Measurements from ENCODE around the gene PSKH1. TPM values are rescaled to one million over a fixed set of nuclear protein-coding genes. Genes with fewer than 3 reads are reported as not detected.

Gene PSKH1
- total RNA-seq, 1 donor from 2014 or later, result 9.9 TPM

- H3K4me3 ChIP-seq (ENCODE audit: low read length in 3 of 3), result no peak overlapping the region
- H3K27me3 ChIP-seq (ENCODE audit: control insufficient read depth in 3 of 3, insufficient read depth in 3 of 3, low read length in 3 of 3), result no peaks in the 10 kb centered on the region
- H3K27ac ChIP-seq (ENCODE audit: low read depth, low read length), result peak overlapping the region; percentile 98
- H3K36me3 ChIP-seq (ENCODE audit: control insufficient read depth in 3 of 3, insufficient read depth in 3 of 3, low read length in 3 of 3), result peaks cover 10 to 31% (median 18%) of the 10 kb centered on the region in 3 donors
- peaks cover 48 to 54% (median 50%) of the 10 kb centered on the region in 3 donors for H3K4me1 ChIP-seq (ENCODE audit: control insufficient read depth in 3 of 3, insufficient read depth in 3 of 3, low read length in 3 of 3)
- no peaks in the 10 kb centered on the region for H3K9me3 ChIP-seq (ENCODE audit: control insufficient read depth in 3 of 3, low read length in 3 of 3)
- H3K9ac ChIP-seq (ENCODE audit: low read depth in 1 of 3, low read length in 3 of 3), result no peak overlapping the region
These were observed 28.5 kb upstream of the PSKH1 start for GRCh38 chr16:67864594-67864993.

GRCh38 chr16:67865318-67865717, 27.7 kb upstream of the PSKH1 start:
- Histone ChIP-seq H3K4me1 (ENCODE audit: control insufficient read depth in 3 of 3, insufficient read depth in 3 of 3, low read length in 3 of 3) (peaks cover 48 to 52% (median 48%) of the 10 kb centered on the region in 3 donors), H3K36me3 (ENCODE audit: control insufficient read depth in 3 of 3, insufficient read depth in 3 of 3, low read length in 3 of 3) (peaks cover 16 to 37% (median 25%) of the 10 kb centered on the region in 3 donors), H3K9ac (ENCODE audit: low read depth in 1 of 3, low read length in 3 of 3) (no peak overlapping the region), H3K9me3 (ENCODE audit: control insufficient read depth in 3 of 3, low read length in 3 of 3) (no peaks in the 10 kb centered on the region), H3K4me3 (ENCODE audit: low read length in 3 of 3) (no peak overlapping the region), H3K27me3 (ENCODE audit: control insufficient read depth in 3 of 3, insufficient read depth in 3 of 3, low read length in 3 of 3) (no peaks in the 10 kb centered on the region), H3K27ac (ENCODE audit: low read depth, low read length) (peak overlapping the region; percentile 98)

DNA sequence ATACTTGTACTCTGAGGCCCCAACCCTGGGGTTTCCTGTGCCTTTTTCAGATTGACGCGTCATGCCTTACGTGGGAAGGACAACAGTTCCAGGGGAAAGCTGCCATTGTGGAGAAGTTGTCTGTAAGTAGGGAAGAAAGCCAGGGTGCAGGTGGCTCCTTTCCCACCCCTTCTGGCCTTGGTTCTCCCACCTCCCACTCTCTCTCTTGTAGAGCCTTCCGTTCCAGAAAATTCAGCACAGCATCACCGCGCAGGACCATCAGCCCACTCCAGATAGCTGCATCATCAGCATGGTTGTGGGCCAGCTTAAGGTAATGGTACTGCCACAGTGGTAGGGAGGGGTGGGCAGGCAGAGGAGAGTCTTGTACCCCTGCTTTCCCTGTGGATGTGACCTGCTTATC, 24.8 kb upstream of the PSKH1 start:
- Histone ChIP-seq H3K27me3 (ENCODE audit: control insufficient read depth in 3 of 3, insufficient read depth in 3 of 3, low read length in 3 of 3) (no peaks in the 10 kb centered on the region), H3K4me3 (ENCODE audit: low read length in 3 of 3) (no peak overlapping the region), H3K9ac (ENCODE audit: low read depth in 1 of 3, low read length in 3 of 3) (peak overlapping the region in 1 of 3 donors; percentile 16), H3K9me3 (ENCODE audit: control insufficient read depth in 3 of 3, low read length in 3 of 3) (no peaks in the 10 kb centered on the region), H3K4me1 (ENCODE audit: control insufficient read depth in 3 of 3, insufficient read depth in 3 of 3, low read length in 3 of 3) (peaks cover 24 to 34% (median 27%) of the 10 kb centered on the region in 3 donors), H3K27ac (ENCODE audit: low read depth, low read length) (no peak overlapping the region), H3K36me3 (ENCODE audit: control insufficient read depth in 3 of 3, insufficient read depth in 3 of 3, low read length in 3 of 3) (peaks cover 30 to 50% (median 34%) of the 10 kb centered on the region in 3 donors)

DNA sequence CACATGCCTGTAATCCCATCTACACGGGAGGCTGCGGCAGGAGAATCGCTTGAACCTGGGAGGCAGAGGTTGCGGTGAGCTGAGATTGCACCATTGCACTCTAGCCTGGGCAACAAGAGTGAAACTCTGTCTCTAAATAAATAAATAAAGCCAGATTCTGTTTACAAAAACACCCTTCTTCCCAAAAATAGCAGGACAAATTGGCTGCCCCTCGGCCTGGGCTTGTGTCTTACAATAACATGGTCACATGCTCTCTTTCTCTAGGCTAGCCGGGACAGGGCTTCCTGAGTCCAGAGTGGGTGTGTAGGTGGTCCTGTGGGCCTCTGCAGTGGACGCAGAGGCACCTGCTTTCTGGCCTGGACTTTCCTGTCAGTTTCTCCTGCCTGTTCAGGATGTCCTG, 23.4 kb upstream of the PSKH1 start:
- H3K4me3 ChIP-seq (ENCODE audit: low read length in 3 of 3), result no peak overlapping the region
- H3K27me3 ChIP-seq (ENCODE audit: control insufficient read depth in 3 of 3, insufficient read depth in 3 of 3, low read length in 3 of 3), result no peaks in the 10 kb centered on the region
- H3K27ac ChIP-seq (ENCODE audit: low read depth, low read length), result no peak overlapping the region
- H3K36me3 ChIP-seq (ENCODE audit: control insufficient read depth in 3 of 3, insufficient read depth in 3 of 3, low read length in 3 of 3), result peaks cover 30 to 50% (median 34%) of the 10 kb centered on the region in 3 donors
- no peaks in the 10 kb centered on the region for H3K9me3 ChIP-seq (ENCODE audit: control insufficient read depth in 3 of 3, low read length in 3 of 3)
- H3K4me1 ChIP-seq (ENCODE audit: control insufficient read depth in 3 of 3, insufficient read depth in 3 of 3, low read length in 3 of 3), result peaks cover 23 to 35% (median 28%) of the 10 kb centered on the region in 3 donors
- peak overlapping the region in 1 of 3 donors; percentile 27 for H3K9ac ChIP-seq (ENCODE audit: low read depth in 1 of 3, low read length in 3 of 3)

GRCh38 chr16:67871256-67871655, 21.8 kb upstream of the PSKH1 start:
- no peaks in the 10 kb centered on the region for H3K27me3 ChIP-seq (ENCODE audit: control insufficient read depth in 3 of 3, insufficient read depth in 3 of 3, low read length in 3 of 3)
- no peak overlapping the region for H3K4me3 ChIP-seq (ENCODE audit: low read length in 3 of 3)
- H3K36me3 ChIP-seq (ENCODE audit: control insufficient read depth in 3 of 3, insufficient read depth in 3 of 3, low read length in 3 of 3), result peaks cover 35 to 48% (median 36%) of the 10 kb centered on the region in 3 donors
- H3K27ac ChIP-seq (ENCODE audit: low read depth, low read length), result no peak overlapping the region
- H3K9me3 ChIP-seq (ENCODE audit: control insufficient read depth in 3 of 3, low read length in 3 of 3), result no peaks in the 10 kb centered on the region
- H3K4me1 ChIP-seq (ENCODE audit: control insufficient read depth in 3 of 3, insufficient read depth in 3 of 3, low read length in 3 of 3), result peaks cover 33 to 42% (median 35%) of the 10 kb centered on the region in 3 donors
- no peak overlapping the region for H3K9ac ChIP-seq (ENCODE audit: low read depth in 1 of 3, low read length in 3 of 3)

DNA sequence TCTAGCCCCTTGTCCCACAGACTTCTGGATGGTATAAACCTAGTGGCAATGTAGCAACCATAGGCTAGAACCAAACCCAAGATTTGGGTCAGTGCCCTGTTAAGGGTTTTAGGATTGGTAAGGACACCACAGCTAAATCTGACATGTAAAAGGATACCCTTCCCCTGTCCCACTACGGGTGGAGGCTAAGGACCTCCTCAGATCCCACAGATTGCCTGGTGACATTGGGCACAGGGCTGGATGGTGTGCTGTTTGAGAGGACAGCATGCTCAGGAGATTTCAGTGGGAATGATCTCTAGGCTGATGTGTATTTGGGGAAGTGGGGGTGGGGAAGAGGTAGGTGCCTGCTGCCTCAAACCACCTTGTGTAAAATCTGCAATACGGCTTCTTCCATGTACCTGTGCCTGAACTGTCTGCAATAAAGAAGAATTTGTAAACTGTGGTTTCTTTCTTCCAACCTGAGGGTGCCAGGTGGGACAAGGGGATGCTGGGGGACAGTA, 20.9 kb upstream of the PSKH1 start:
- H3K4me1 ChIP-seq (ENCODE audit: control insufficient read depth in 3 of 3, insufficient read depth in 3 of 3, low read length in 3 of 3), result peaks cover 34 to 45% (median 35%) of the 10 kb centered on the region in 3 donors
- peaks cover 44 to 53% (median 45%) of the 10 kb centered on the region in 3 donors for H3K36me3 ChIP-seq (ENCODE audit: control insufficient read depth in 3 of 3, insufficient read depth in 3 of 3, low read length in 3 of 3)
- H3K9ac ChIP-seq (ENCODE audit: low read depth in 1 of 3, low read length in 3 of 3), result peak overlapping the region; percentile 88 to 97 (median 96)
- H3K27ac ChIP-seq (ENCODE audit: low read depth, low read length), result peak overlapping the region; percentile 73
- H3K9me3 ChIP-seq (ENCODE audit: control insufficient read depth in 3 of 3, low read length in 3 of 3), result no peaks in the 10 kb centered on the region
- H3K27me3 ChIP-seq (ENCODE audit: control insufficient read depth in 3 of 3, insufficient read depth in 3 of 3, low read length in 3 of 3), result no peaks in the 10 kb centered on the region
- H3K4me3 ChIP-seq (ENCODE audit: low read length in 3 of 3), result peak overlapping the region; percentile 88 to 93 (median 90)

DNA sequence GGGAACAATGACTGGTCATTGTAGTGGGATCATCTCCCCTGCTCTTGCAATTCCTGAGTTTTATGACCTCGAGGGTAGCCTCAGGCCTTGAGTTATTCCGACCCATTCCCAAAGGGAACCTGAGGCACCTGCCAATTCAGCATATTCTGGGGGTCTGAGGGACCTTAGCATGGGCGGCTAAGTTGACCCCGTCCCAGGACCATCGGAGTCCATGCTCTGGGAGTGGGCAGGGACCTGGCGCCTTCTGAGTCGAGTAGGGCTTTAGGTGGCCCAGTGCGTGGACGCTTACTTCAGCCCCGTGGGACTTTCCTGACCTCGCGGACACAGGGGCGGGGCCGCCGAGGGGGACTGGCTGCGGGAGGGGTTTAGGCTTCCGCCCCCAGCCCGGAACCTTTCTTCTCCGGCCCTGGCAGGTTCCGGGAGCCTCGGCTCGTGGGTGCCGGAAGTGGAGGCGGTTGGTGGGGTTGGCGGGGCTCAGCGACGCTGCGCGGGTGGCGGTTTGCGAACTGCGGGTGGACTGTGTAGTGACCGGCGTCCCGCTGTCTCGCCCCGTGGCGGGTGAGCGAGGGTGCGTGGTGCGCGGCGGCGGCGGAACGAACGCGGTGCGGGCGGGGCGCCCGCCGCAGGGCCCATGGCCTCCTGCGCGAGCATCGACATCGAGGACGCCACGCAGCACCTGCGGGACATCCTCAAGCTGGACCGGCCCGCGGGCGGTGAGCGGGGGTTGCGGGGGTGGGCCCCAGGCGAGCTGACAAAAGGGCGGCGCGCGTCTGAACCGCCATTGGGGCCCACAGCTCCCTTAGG, 20.2 kb upstream of the PSKH1 start, which contains the start of gene EDC4:
EDC4 (plus strand) TSS at position 422 of the 804 bp plus-strand sequence; CDS start at position 632, 210 bp downstream.
- H3K36me3 ChIP-seq (ENCODE audit: control insufficient read depth in 3 of 3, insufficient read depth in 3 of 3, low read length in 3 of 3), result peaks cover 49 to 55% (median 51%) of the 10 kb centered on the region in 3 donors
- no peaks in the 10 kb centered on the region for H3K27me3 ChIP-seq (ENCODE audit: control insufficient read depth in 3 of 3, insufficient read depth in 3 of 3, low read length in 3 of 3)
- peaks cover 34 to 45% (median 35%) of the 10 kb centered on the region in 3 donors for H3K4me1 ChIP-seq (ENCODE audit: control insufficient read depth in 3 of 3, insufficient read depth in 3 of 3, low read length in 3 of 3)
- no peaks in the 10 kb centered on the region for H3K9me3 ChIP-seq (ENCODE audit: control insufficient read depth in 3 of 3, low read length in 3 of 3)
- H3K4me3 ChIP-seq (ENCODE audit: low read length in 3 of 3), result peak within 1 kb of the TSS; percentile 88 to 93 (median 90)
- H3K27ac ChIP-seq (ENCODE audit: low read depth, low read length), result peak within 1 kb of the TSS; percentile 73
- H3K9ac ChIP-seq (ENCODE audit: low read depth in 1 of 3, low read length in 3 of 3), result peak within 1 kb of the TSS; percentile 95 to 97 (median 96)

DNA sequence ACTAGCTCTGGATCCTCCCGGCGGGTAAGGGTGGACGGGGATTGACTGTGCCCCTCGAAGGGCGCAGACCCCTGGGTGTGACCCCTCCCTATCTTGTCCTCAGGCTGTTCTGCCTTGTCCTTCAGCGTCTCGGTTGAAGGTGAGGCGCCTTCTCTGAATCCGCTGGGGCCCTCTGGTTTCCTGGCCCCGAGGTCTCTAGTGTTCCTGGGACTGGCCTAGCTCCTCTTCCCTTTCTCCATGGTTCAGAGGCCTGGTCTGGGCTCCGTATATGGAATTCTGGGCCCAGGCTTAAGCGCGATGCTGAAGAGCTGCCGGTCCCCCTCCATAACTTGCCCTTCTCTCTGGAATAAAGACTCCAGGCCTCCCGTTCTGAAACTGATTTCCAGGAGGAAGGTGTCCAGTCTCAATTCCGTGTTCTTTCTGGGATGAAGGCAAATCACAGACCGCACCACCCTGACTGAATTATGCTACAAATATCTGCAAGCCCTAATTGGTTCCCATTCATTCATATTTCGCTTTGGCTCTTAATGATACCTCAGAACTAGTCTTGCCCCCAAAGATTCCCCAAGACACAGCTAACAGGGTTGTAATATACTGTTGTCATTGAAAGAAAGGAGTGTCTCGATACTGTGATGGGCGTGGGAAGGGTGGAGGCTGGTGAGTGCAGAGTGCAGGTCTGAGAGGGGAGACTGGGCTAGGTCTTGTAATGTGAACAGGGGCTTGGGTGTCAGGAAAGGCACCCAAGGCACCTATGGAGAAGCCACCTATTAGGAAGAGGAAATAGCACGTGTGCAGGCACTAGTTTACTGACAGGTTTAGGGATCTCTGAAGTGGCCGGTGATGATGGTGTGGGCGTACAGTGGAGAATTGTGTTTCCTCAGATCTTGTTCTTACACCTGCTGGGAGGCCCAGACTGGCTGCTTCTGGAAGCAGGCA, 19.4 kb upstream of the PSKH1 start:
- Histone ChIP-seq H3K36me3 (ENCODE audit: control insufficient read depth in 3 of 3, insufficient read depth in 3 of 3, low read length in 3 of 3) (peaks cover 52 to 55% (median 52%) of the 10 kb centered on the region in 3 donors), H3K9me3 (ENCODE audit: control insufficient read depth in 3 of 3, low read length in 3 of 3) (no peaks in the 10 kb centered on the region), H3K27ac (ENCODE audit: low read depth, low read length) (peak overlapping the region; percentile 73)

DNA sequence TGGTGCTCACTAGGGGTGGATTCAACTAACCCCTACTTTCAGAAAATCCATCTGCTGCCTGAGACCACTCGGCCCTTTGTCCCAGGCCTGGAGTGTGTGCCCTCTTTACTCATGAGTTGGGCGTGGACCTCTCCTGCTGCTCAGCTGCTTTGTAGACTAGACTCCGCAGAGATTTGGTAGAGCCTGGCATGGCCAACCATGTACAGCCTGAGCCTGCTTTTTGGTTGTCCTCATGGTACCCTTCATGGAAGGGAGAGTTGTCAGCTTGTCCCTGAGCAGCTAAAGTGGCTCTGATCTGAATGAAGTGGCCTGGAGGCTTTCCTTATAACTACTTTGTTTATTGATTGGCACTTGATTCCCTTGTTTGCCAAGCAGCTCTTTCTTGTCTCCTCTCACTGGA, 18.7 kb upstream of the PSKH1 start:
- H3K9me3 ChIP-seq (ENCODE audit: control insufficient read depth in 3 of 3, low read length in 3 of 3), result no peaks in the 10 kb centered on the region
- peak overlapping the region; percentile 88 to 93 (median 90) for H3K4me3 ChIP-seq (ENCODE audit: low read length in 3 of 3)
- H3K4me1 ChIP-seq (ENCODE audit: control insufficient read depth in 3 of 3, insufficient read depth in 3 of 3, low read length in 3 of 3), result peaks cover 34 to 49% (median 35%) of the 10 kb centered on the region in 3 donors
- H3K27me3 ChIP-seq (ENCODE audit: control insufficient read depth in 3 of 3, insufficient read depth in 3 of 3, low read length in 3 of 3), result no peaks in the 10 kb centered on the region
- peaks cover 57 to 59% (median 57%) of the 10 kb centered on the region in 3 donors for H3K36me3 ChIP-seq (ENCODE audit: control insufficient read depth in 3 of 3, insufficient read depth in 3 of 3, low read length in 3 of 3)
- H3K27ac ChIP-seq (ENCODE audit: low read depth, low read length), result no peak overlapping the region
- H3K9ac ChIP-seq (ENCODE audit: low read depth in 1 of 3, low read length in 3 of 3), result peak overlapping the region; percentile 95 to 97 (median 96)

More for the DNA sequence above, 19.4 kb upstream of the PSKH1 start:
- Histone ChIP-seq H3K9ac (ENCODE audit: low read depth in 1 of 3, low read length in 3 of 3) (peak overlapping the region; percentile 95 to 97 (median 96)), H3K27me3 (ENCODE audit: control insufficient read depth in 3 of 3, insufficient read depth in 3 of 3, low read length in 3 of 3) (no peaks in the 10 kb centered on the region), H3K4me1 (ENCODE audit: control insufficient read depth in 3 of 3, insufficient read depth in 3 of 3, low read length in 3 of 3) (peaks cover 34 to 45% (median 35%) of the 10 kb centered on the region in 3 donors), H3K4me3 (ENCODE audit: low read length in 3 of 3) (peak overlapping the region; percentile 88 to 93 (median 90))
